Gastrocnemius medialis (tissue), 4 donors: Measurements from ENCODE around the gene MACROH2A2. TPM values are rescaled to one million over a fixed set of nuclear protein-coding genes. Genes with fewer than 3 reads are reported as not detected.
"Not testable (repeated sequence)": the region's sequence is repeated elsewhere in the genome, so short reads cannot be mapped to it uniquely, and the experiment has no call there.

ENCODE experiments used
- ATAC-seq, 2 donors: fragments of 150-250 bp; one replicate each; pipeline ENCODE4 v1.9.1; 2016
- DNase-seq, 2 donors: peaks; one replicate each; pipeline ENCODE4 v3.0.0-alpha.2; 2019
- H3K27ac ChIP-seq, 4 donors: fragments of 200-600 bp; sonication (generic); 1 replicate in 1 of 4; 2 replicates in 3 of 4; pipeline ENCODE4 v1.5.1; 2016 to 2018; ENCODE audit warnings: mild to moderate bottlenecking in 2 of 4, moderate library complexity in 1 of 4
- H3K27me3 ChIP-seq, 3 donors: fragments of 200-600 bp; sonication (generic) in 2 of 3; 1 replicate in 1 of 3; 2 replicates in 2 of 3; pipeline versions ENCODE4 v1.5.1 to v1.6.0; 2016 to 2019; ENCODE audit warnings: mild to moderate bottlenecking in 1 of 3, moderate library complexity in 1 of 3
- H3K36me3 ChIP-seq, 2 donors: fragments of 200-600 bp; sonication (generic) in 1 of 2; one replicate each; pipeline ENCODE4 v1.5.1; 2017 to 2018
- H3K4me1 ChIP-seq, 2 donors: fragments of 200-600 bp; sonication (generic) in 1 of 2; one replicate each; pipeline ENCODE4 v1.5.1; 2016 to 2017; ENCODE audit warnings: mild to moderate bottlenecking in 2 of 2
- H3K4me3 ChIP-seq, 4 donors: fragments of 200-600 bp; sonication (generic) in 3 of 4; 1 replicate in 1 of 4; 2 replicates in 3 of 4; pipeline ENCODE4 v1.5.1; 2016 to 2019; ENCODE audit warnings: mild to moderate bottlenecking in 2 of 4
- H3K9me3 ChIP-seq, 3 donors: fragments of 200-600 bp; sonication (generic) in 2 of 3; 1 replicate in 1 of 3; 2 replicates in 2 of 3; pipeline ENCODE4 v1.5.1; 2016 to 2019
- CTCF ChIP-seq, 5 experiments: fragments of 450-650 bp in 3 of 5; fragments of 200-600 bp in 2 of 5; sonication (generic) in 2 of 5; IDR thresholded peaks in 4 of 5; conservative IDR thresholded peaks in 1 of 5; 1 replicate in 4 of 5; 2 replicates in 1 of 5; pipeline ENCODE4 v1.5.1; 2016 to 2019; ENCODE audit warnings: antibody characterized with exemption in 5 of 5, mild to moderate bottlenecking in 3 of 5, moderate library complexity in 3 of 5
- POLR2A ChIP-seq, 2 donors: fragments of 450-650 bp; IDR thresholded peaks; one replicate each; pipeline ENCODE4 v1.6.1; 2017; ENCODE audit warnings: antibody characterized with exemption in 2 of 2, mild to moderate bottlenecking in 2 of 2, moderate library complexity in 2 of 2
- in situ Hi-C, 4 donors: fragments of 200-750 bp; cut with MboI; loops; one replicate each; pipeline versions ENCODE4 v1.15.0 to v1.8.0; 2017; ENCODE audit warnings: low sequenced_read_pairs in 4 of 4
- intact Hi-C: fragments of 100-400 bp; cut with DNase I; formaldehyde crosslinking; loops from one replicate; pipeline ENCODE4 v1.15.1; 2023; ENCODE audit warnings: low total_unique reads
- total RNA-seq, 4 donors: library from RNA; depleted of rRNA; stranded (reverse); fragments of >200 nt; gene quantifications; one replicate each; pipeline versions ENCODE4 v1.1.0 to v1.2.3, GENCODE V29; 2016

Gene MACROH2A2
- total RNA-seq, 4 donors from 2014 or later, result 0.53 to 5.2 (median 4.3) TPM

DNA sequence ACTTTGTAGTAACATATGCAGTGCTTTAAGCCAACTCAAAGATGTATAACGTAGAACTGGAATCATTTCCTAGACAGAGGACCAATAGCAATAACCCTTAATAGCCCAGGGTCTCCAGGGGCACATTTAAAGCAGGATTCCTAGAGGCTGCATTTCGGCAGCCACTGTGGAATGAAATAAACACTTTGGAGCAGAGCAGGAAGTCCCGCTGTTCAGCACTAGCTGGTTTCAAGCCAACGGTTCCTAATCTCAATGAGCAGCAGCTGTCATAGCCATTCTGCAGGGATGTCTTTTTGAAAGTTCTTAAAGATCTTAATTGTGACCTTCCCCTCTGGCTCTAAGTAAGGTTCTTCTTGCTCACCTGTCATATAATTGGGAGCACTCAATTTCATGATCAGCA, 18.4 kb upstream of the MACROH2A2 start:
- ATAC-seq (no peak), DNase-seq (no peak)
- intact Hi-C loops, result no loop called here
- Histone ChIP-seq H3K36me3 (no peaks in the 10 kb centered on the region), H3K4me1 (no peaks in the 10 kb centered on the region), H3K4me3 (no peak overlapping the region), H3K9me3 (no peaks in the 10 kb centered on the region), H3K27ac (no peak overlapping the region), H3K27me3 (no peaks in the 10 kb centered on the region)
- in situ Hi-C loops, result no loop called here
- TF ChIP-seq POLR2A (IDR thresholded peaks at IDR 0.05), result no peak
- no peak for TF ChIP-seq CTCF (IDR thresholded peaks at IDR 0.05 in 4 of 5, conservative IDR thresholded peaks at IDR 0.05 in 1 of 5)

- Histone ChIP-seq H3K36me3 (no peaks in the 10 kb centered on the region), H3K4me1 (no peaks in the 10 kb centered on the region), H3K27ac (no peak overlapping the region), H3K4me3 (no peak overlapping the region), H3K27me3 (no peaks in the 10 kb centered on the region), H3K9me3 (no peaks in the 10 kb centered on the region)
- intact Hi-C loops (no loop called here), in situ Hi-C loops (no loop called here)
- TF ChIP-seq POLR2A (IDR thresholded peaks at IDR 0.05) (no peak), CTCF (IDR thresholded peaks at IDR 0.05 in 4 of 5, conservative IDR thresholded peaks at IDR 0.05 in 1 of 5) (no peak)
- ATAC-seq, result no peak
- no peak for DNase-seq
Observed at GRCh38 chr10:70035531-70035930, 17.1 kb upstream of the MACROH2A2 start.

- in situ Hi-C loops, result no loop called here
- H3K9me3 ChIP-seq, result no peaks in the 10 kb centered on the region
- H3K4me1 ChIP-seq, result no peaks in the 10 kb centered on the region
- TF ChIP-seq CTCF (IDR thresholded peaks at IDR 0.05 in 4 of 5, conservative IDR thresholded peaks at IDR 0.05 in 1 of 5) (no peak), POLR2A (IDR thresholded peaks at IDR 0.05) (no peak)
- intact Hi-C loops, result no loop called here
- DNase-seq (no peak), ATAC-seq (no peak)
- no peaks in the 10 kb centered on the region for H3K36me3 ChIP-seq
- H3K4me3 ChIP-seq, result no peak overlapping the region
- no peaks in the 10 kb centered on the region for H3K27me3 ChIP-seq
- no peak overlapping the region for H3K27ac ChIP-seq
Observed at GRCh38 chr10:70038923-70039322, 13.7 kb upstream of the MACROH2A2 start.

- TF ChIP-seq CTCF (IDR thresholded peaks at IDR 0.05 in 4 of 5, conservative IDR thresholded peaks at IDR 0.05 in 1 of 5) (no peak), POLR2A (IDR thresholded peaks at IDR 0.05) (no peak)
- H3K4me3 ChIP-seq, result no peak overlapping the region
- H3K4me1 ChIP-seq, result no peaks in the 10 kb centered on the region
- intact Hi-C loops (no loop called here), in situ Hi-C loops (no loop called here)
- no peaks in the 10 kb centered on the region for H3K9me3 ChIP-seq
- no peaks in the 10 kb centered on the region for H3K27me3 ChIP-seq
- DNase-seq (no peak), ATAC-seq (no peak)
- no peak overlapping the region for H3K27ac ChIP-seq
- no peaks in the 10 kb centered on the region for H3K36me3 ChIP-seq
Observed at GRCh38 chr10:70041016-70041415, 11.6 kb upstream of the MACROH2A2 start.

- in situ Hi-C loops, ATAC-seq, H3K4me3 ChIP-seq, intact Hi-C loops, H3K4me1 ChIP-seq, H3K27ac ChIP-seq, H3K27me3 ChIP-seq, H3K9me3 ChIP-seq, DNase-seq, H3K36me3 ChIP-seq: not testable (repeated sequence)
Observed at GRCh38 chr10:70041739-70042138, 10.9 kb upstream of the MACROH2A2 start.

GRCh38 chr10:70047066-70047465, 5.6 kb upstream of the MACROH2A2 start:
- ATAC-seq, in situ Hi-C loops, H3K27me3 ChIP-seq, H3K9me3 ChIP-seq, intact Hi-C loops, H3K4me1 ChIP-seq, H3K27ac ChIP-seq, DNase-seq, H3K36me3 ChIP-seq, H3K4me3 ChIP-seq: not testable (repeated sequence)
